ENCODE measurements around the gene NOXO1.

Gene NOXO1

GRCh38 chr16:1980030-1980769 lies 1.1 kb downstream of the NOXO1 start:
- in situ Hi-C loops (cut with HindIII; ENCODE audit: low sequenced_read_pairs): no loop called here

DNA sequence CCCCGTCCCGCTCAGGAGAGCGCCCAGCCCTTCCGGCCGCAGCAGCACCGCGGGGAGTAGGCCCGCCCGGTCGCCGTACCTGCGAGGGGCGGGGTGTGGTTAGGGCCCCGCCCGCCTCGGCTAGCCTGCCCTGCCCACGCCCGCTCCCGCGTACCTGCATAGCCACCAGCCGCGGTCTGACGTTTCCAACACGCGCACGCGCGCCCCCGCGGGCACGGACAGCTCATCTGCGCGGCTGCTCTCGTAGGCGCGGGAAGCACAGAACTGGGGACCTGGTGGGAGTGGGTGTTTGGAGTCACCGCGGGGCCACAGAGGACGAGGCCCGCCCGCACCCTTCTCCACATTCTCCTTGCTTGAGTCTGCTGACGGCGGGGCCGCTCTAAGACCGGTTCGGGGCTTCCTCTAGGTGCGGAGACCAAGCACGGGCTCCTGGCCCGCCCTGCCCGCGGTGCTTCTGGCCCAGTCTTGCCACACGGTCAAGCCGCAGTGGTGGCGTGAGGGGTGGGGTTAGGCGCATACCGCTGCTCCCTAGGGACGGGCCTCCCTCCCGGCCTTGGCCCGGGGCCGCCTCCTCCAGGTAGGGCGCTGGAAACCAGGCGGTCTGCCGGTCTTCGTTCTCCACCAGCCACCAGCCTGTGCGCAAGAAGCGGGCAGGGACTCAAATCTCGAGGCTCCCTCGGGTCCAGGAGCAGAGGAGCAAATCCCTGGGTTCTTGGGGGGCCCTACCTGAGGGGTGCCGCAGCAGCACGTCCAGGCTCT lies 1.8 kb downstream of the NOXO1 start:
- in situ Hi-C loops (cut with HindIII; ENCODE audit: low sequenced_read_pairs): no loop called here

- in situ Hi-C loops (cut with HindIII; ENCODE audit: low sequenced_read_pairs): no loop called here
Observed at GRCh38 chr16:1978476-1979120, 2.7 kb downstream of the NOXO1 start.

GRCh38 chr16:1977875-1978268 lies 3.4 kb downstream of the NOXO1 start:
- in situ Hi-C loops (cut with HindIII; ENCODE audit: low sequenced_read_pairs): no loop called here

- in situ Hi-C loops (cut with HindIII; ENCODE audit: low sequenced_read_pairs): no loop called here
Observed at GRCh38 chr16:1976951-1977874, 4.1 kb downstream of the NOXO1 start.

DNA sequence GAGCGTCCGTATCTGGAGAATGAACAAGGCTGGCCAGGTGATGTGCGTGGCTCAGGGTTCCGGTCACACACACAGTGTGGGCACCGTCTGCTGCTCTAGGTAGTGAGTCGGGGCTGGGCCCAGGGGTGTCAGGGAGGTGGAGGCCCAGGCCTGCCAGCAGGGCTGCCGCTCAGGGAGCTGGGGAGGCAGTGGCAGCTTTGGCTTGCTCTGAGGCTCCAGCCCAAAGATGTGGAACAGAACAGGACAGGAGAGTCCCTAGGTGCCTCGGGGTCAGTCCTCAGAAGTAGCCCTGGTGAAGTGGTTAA lies 5.1 kb downstream of the NOXO1 start:
- in situ Hi-C loops (cut with HindIII; ENCODE audit: low sequenced_read_pairs): no loop called here

- in situ Hi-C loops (cut with HindIII; ENCODE audit: low sequenced_read_pairs): no loop called here
Observed at GRCh38 chr16:1975432-1976215, 5.6 kb downstream of the NOXO1 start.

DNA sequence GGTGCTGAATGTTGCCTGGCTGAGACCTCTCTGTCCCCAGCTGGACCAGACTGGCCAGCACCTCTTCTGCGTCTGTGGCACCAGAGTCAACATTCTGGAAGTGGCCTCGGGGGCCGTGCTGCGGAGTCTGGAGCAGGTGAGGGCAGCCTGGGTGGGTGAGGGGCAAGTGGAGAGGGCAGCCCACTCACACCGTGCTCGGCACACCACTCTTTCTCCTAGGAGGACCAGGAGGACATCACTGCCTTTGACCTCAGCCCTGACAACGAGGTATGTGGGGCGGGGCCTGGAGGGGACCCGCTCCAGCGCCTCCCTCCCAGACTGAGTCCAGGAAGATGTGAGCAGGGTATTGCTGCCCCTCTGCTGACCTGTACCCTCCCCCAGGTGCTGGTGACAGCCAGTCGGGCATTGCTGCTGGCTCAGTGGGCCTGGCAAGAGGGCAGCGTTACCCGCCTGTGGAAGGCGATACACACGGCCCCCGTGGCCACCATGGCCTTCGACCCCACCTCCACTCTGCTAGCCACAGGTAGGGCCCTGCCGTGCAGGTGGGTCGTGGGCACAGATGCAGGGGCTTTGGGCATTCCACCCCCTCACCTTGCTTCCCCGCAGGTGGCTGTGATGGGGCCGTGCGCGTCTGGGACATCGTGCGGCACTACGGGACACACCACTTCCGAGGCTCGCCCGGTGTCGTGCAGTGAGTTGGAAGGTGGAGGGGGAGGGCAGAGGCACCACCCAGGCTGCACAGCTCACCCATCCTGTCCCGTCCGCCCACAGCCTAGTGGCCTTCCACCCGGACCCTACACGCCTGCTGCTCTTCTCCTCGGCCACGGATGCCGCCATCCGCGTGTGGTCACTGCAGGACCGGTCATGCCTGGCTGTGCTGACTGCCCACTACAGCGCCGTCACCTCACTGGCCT lies 6.9 kb downstream of the NOXO1 start:
- in situ Hi-C loops (cut with HindIII; ENCODE audit: low sequenced_read_pairs): no loop called here

DNA sequence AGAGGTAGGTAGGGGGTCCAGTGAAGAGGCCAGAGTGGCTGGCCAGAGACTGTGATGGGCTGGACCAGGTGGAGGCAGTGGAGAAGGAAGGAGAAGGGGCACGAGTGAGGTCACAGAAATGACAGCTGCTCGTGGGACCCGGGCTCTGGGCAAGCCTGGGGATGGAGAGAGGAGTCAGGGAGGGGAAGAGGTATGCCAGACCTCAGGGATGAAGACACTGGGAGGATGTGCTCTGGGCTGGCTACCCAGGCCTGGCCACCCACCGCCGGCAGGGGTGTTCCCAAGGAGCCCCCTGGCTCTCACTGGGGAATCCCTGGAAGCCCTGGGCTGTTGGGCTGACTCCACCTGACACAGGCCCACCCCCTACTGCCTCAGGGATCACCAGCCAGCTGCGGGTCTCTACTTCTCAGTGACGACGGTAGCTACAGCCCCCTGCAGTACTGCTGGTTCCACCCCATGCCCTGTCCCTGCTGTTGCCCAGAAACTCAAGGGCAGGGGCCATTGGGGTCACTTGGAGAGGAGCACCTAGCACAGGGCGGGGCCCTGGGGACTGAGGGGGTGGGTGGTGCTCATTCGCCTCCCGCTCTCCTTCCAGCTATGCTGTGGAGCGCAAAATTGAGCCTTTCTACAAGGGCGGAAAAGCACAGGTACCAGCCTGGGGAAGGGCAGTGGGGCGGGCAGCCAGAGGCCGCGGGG lies 7.7 kb downstream of the NOXO1 start:
- in situ Hi-C loops (cut with HindIII; ENCODE audit: low sequenced_read_pairs): no loop called here

GRCh38 chr16:1972490-1972877 lies 8.8 kb downstream of the NOXO1 start:
- in situ Hi-C loops (cut with HindIII; ENCODE audit: low sequenced_read_pairs): no loop called here

GRCh38 chr16:1971796-1972489 lies 9.3 kb downstream of the NOXO1 start, which contains the start of gene TBL3:
TSS of gene TBL3 (plus strand) at chr16:1972053. CDS start at chr16:1972165, 112 bp downstream.
- in situ Hi-C loops (cut with HindIII; ENCODE audit: low sequenced_read_pairs): no loop called here

GRCh38 chr16:1968146-1968953 lies 12.9 kb downstream of the NOXO1 start:
- in situ Hi-C loops (cut with HindIII; ENCODE audit: low sequenced_read_pairs): no loop called here

DNA sequence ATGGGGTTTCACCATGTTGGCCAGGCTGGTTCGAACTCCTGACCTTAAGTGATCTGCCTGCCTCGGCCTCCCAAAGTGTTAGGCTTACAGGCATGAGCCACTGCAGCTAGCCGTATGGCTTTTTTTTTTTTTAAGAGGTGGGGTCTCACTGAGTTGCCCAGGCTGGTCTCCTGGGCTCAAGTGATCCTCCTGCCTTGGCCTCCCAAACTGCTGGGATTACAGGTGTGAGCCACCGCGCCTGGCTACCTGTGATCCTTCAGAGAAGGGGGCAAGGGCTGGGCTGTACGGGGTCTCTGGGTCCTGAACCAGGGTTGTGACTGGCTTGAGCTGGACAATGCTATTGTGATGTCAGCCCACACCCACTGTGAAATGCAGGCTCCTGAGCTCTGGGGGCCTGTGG lies 14.8 kb downstream of the NOXO1 start, which contains the start of gene RNF151:
TSS of gene RNF151 (plus strand) at position 397 of the 400 bp plus-strand sequence. CDS start 26 bp downstream, outside the sequence.
- in situ Hi-C loops (cut with HindIII; ENCODE audit: low sequenced_read_pairs): no loop called here

DNA sequence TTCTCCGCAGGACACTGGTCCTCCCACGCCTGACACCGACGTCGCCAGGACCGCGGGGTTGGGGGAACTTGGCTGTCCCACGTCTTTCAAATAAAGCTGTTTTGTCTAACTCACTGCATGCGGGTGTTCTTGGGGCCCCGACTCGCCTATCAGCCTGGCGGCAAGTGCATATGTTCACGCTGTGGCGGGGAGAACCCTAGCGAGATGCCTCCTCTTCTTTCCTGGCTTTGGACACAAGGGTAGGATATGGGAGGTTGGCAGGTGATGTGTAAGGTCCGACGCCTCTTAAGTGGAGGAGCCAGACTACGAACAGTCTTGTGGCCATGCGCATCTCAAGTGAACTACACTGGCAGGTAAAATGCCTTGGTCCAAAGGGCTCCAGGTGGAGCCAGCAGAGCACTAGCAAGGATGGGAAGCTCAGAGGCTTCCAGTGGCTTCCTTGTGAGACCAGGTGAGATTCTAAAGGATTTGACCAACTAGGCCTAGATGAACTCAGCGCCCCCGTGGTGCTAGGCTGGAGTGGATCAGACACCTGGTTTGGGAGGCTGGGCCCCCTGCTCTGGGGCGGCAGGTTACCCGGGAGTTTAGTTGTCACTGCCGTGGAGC lies 15.8 kb downstream of the NOXO1 start:
- in situ Hi-C loops (cut with HindIII; ENCODE audit: low sequenced_read_pairs): no loop called here

DNA sequence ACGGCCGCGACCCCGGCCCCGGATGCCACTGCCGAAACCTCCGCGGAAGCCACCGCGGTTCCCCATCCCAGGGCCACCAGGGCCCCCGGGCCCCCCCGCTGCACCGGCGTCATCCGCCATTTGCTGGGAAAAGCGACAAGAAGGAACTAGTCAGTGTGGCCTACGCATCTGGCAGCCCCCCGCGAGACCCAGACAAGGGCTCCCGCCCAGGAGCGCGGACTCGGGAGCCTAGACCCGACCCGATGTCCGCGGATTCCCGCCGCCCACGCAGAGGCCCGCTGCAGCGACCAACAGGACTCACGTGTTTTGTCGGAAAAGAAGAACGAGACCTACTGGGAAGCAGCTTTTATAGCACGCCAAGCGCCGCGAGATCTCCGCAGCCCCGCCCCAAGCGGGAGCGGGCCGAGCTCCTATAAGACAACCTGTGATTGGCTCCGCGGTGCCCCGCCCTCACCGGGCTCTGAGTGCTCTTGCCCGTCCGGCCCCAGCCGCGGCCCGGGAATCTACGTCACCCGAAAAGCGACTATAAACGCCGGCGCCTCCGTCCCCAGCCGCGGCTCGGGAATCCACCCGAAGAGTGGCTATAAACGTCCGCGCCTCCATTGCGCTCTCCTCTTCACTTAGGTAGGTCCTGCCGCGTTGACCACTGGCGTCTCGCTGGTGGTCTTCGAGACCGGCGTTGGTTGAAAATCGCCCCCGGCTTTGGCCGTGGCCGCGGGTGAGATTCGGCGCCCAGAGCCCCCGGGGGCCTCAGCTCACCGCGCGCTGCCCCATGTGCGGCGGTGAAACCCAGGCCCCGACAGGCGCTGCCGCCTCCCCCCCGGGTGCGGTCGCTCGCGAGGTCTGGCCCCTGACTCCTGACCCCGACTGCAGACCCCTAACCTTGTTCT lies 16.5 kb downstream of the NOXO1 start, which contains the start of gene RPS2:
TSS of gene RPS2 (minus strand) at position 321 of the 890 bp plus-strand sequence. CDS start at position 120, 201 bp downstream.
- in situ Hi-C loops (cut with HindIII; ENCODE audit: low sequenced_read_pairs): no loop called here
